HG03064 (cell line): ENCODE measurements around the gene TDG.
"Not testable (repeated sequence)": the region's sequence is repeated elsewhere in the genome, so short reads cannot be mapped to it uniquely, and the experiment has no call there.

ENCODE experiments used
- ATAC-seq: cut with Tn5 transposase; IDR thresholded peaks from one replicate; pipeline ENCODE4 v1.9.1; 2021; ENCODE audit warnings: low read depth; ENCODE audit not compliant: unreplicated experiment

The TDG gene

GRCh38 chr12:104012331-104012730 lies 46.7 kb downstream of the TDG start:
- ATAC-seq, result no peak

- not testable (repeated sequence) for ATAC-seq
These were observed 56.2 kb downstream of the TDG start for GRCh38 chr12:104021862-104022261.

GRCh38 chr12:104022786-104023185 lies 57.1 kb downstream of the TDG start:
- no peak for ATAC-seq

GRCh38 chr12:104023710-104024109 lies 58.0 kb downstream of the TDG start:
- ATAC-seq, result no peak

- no peak for ATAC-seq
These were observed 58.7 kb downstream of the TDG start for GRCh38 chr12:104024348-104024747.

- ATAC-seq, result no peak
These were observed 60.1 kb downstream of the TDG start for GRCh38 chr12:104025771-104026170.

- no peak for ATAC-seq
These were observed 61.3 kb downstream of the TDG start for GRCh38 chr12:104026841-104027599.

GRCh38 chr12:104030596-104030995 lies 64.9 kb downstream of the TDG start:
- not testable (repeated sequence) for ATAC-seq

- not testable (repeated sequence) for ATAC-seq
These were observed 70.5 kb downstream of the TDG start for GRCh38 chr12:104036143-104036542.
